ENCODE measurements around the gene ZMPSTE24. TPM values are rescaled to one million over a fixed set of nuclear protein-coding genes. Genes with fewer than 3 reads are reported as not detected.

Gene ZMPSTE24
- total RNA-seq, 2 donors from 2014 or later = 32.7 to 36.8 TPM

DNA sequence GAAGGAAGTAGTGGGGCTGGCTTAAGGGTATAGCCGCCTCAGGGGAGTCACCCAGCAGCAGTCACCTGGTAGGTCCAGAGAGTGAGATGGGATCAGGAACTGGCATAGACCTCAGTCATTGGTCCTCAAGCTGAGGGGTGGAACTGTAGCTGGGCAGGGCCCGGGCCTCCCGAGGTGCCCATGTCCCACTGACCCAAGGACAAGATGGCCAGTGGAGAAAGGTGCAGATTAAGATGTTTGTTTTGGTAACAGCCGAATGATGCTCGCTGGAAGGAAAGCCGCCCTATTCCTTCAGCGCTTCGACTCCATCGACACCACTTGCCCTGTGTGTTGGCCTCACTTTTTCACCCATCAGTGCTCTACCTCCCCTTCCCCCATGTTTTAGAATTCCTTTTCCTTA, 42.6 kb downstream of the ZMPSTE24 start:
- H3K4me3 Mint-ChIP-seq = no peak overlapping the region
- H3K4me1 Mint-ChIP-seq (ENCODE audit: low read depth) = no peaks in the 10 kb centered on the region
- ATAC-seq (replicated peaks in 1 of 2) (no peak), DNase-seq (no peak)
- H3K36me3 Mint-ChIP-seq (ENCODE audit: insufficient read depth in 2 of 2) = no peaks in the 10 kb centered on the region
- H3K9me3 Mint-ChIP-seq = no peaks in the 10 kb centered on the region
- H3K27ac Mint-ChIP-seq = no peak overlapping the region
- H3K27me3 Mint-ChIP-seq (ENCODE audit: low read depth) = no peaks in the 10 kb centered on the region

GRCh38 chr1:40301066-40301465, 43.0 kb downstream of the ZMPSTE24 start:
- no peaks in the 10 kb centered on the region for H3K36me3 Mint-ChIP-seq (ENCODE audit: insufficient read depth in 2 of 2)
- no peaks in the 10 kb centered on the region for H3K4me1 Mint-ChIP-seq (ENCODE audit: low read depth)
- H3K9me3 Mint-ChIP-seq = no peaks in the 10 kb centered on the region
- ATAC-seq (replicated peaks in 1 of 2) = no peak
- H3K27ac Mint-ChIP-seq = no peak overlapping the region
- no peak overlapping the region for H3K4me3 Mint-ChIP-seq
- DNase-seq = no peak
- H3K27me3 Mint-ChIP-seq (ENCODE audit: low read depth) = no peaks in the 10 kb centered on the region

GRCh38 chr1:40301541-40302299, 43.7 kb downstream of the ZMPSTE24 start:
- no peak overlapping the region for H3K27ac Mint-ChIP-seq

GRCh38 chr1:40302475-40302874, 44.4 kb downstream of the ZMPSTE24 start:
- Mint-ChIP-seq H3K9me3 (no peaks in the 10 kb centered on the region), H3K36me3 (ENCODE audit: insufficient read depth in 2 of 2) (no peaks in the 10 kb centered on the region), H3K4me1 (ENCODE audit: low read depth) (no peaks in the 10 kb centered on the region), H3K27ac (no peak overlapping the region), H3K4me3 (no peak overlapping the region), H3K27me3 (ENCODE audit: low read depth) (no peaks in the 10 kb centered on the region)
- no peak for ATAC-seq (replicated peaks in 1 of 2)
- DNase-seq = no peak

More at GRCh38 chr1:40301541-40302299, 43.7 kb downstream of the ZMPSTE24 start:
- H3K4me1 Mint-ChIP-seq (ENCODE audit: low read depth) = no peaks in the 10 kb centered on the region
- ATAC-seq (replicated peaks in 1 of 2) = no peak
- H3K9me3 Mint-ChIP-seq = no peaks in the 10 kb centered on the region
- no peaks in the 10 kb centered on the region for H3K27me3 Mint-ChIP-seq (ENCODE audit: low read depth)
- no peak for DNase-seq
- H3K36me3 Mint-ChIP-seq (ENCODE audit: insufficient read depth in 2 of 2) = no peaks in the 10 kb centered on the region
- no peak overlapping the region for H3K4me3 Mint-ChIP-seq

GRCh38 chr1:40303051-40303771, 45.2 kb downstream of the ZMPSTE24 start:
- H3K4me3 Mint-ChIP-seq = no peak overlapping the region
- no peak for ATAC-seq (replicated peaks in 1 of 2)
- no peaks in the 10 kb centered on the region for H3K9me3 Mint-ChIP-seq
- H3K27me3 Mint-ChIP-seq (ENCODE audit: low read depth) = no peaks in the 10 kb centered on the region
- H3K36me3 Mint-ChIP-seq (ENCODE audit: insufficient read depth in 2 of 2) = no peaks in the 10 kb centered on the region
- no peaks in the 10 kb centered on the region for H3K4me1 Mint-ChIP-seq (ENCODE audit: low read depth)
- DNase-seq = no peak
- no peak overlapping the region for H3K27ac Mint-ChIP-seq

GRCh38 chr1:40303790-40304189, 45.8 kb downstream of the ZMPSTE24 start:
- H3K4me1 Mint-ChIP-seq (ENCODE audit: low read depth) = no peaks in the 10 kb centered on the region
- no peaks in the 10 kb centered on the region for H3K36me3 Mint-ChIP-seq (ENCODE audit: insufficient read depth in 2 of 2)
- DNase-seq = no peak
- H3K4me3 Mint-ChIP-seq = no peak overlapping the region
- ATAC-seq (replicated peaks in 1 of 2) = no peak
- H3K9me3 Mint-ChIP-seq = no peaks in the 10 kb centered on the region
- no peak overlapping the region for H3K27ac Mint-ChIP-seq
- H3K27me3 Mint-ChIP-seq (ENCODE audit: low read depth) = no peaks in the 10 kb centered on the region

GRCh38 chr1:40305451-40305850, 47.4 kb downstream of the ZMPSTE24 start:
- Mint-ChIP-seq H3K27ac (no peak overlapping the region), H3K9me3 (no peaks in the 10 kb centered on the region), H3K27me3 (ENCODE audit: low read depth) (no peaks in the 10 kb centered on the region), H3K36me3 (ENCODE audit: insufficient read depth in 2 of 2) (no peaks in the 10 kb centered on the region), H3K4me3 (no peak overlapping the region), H3K4me1 (ENCODE audit: low read depth) (no peaks in the 10 kb centered on the region)
- peak in 1 of 2 donors; percentile 25 for DNase-seq
- peak in 1 of 2 donors; percentile 31 for ATAC-seq (replicated peaks in 1 of 2)

- Mint-ChIP-seq H3K9me3 (no peaks in the 10 kb centered on the region), H3K4me3 (no peak overlapping the region), H3K4me1 (ENCODE audit: low read depth) (no peaks in the 10 kb centered on the region), H3K36me3 (ENCODE audit: insufficient read depth in 2 of 2) (no peaks in the 10 kb centered on the region), H3K27me3 (ENCODE audit: low read depth) (no peaks in the 10 kb centered on the region), H3K27ac (no peak overlapping the region)
- DNase-seq (no peak), ATAC-seq (replicated peaks in 1 of 2) (no peak)
Observed at GRCh38 chr1:40305871-40306270, 47.8 kb downstream of the ZMPSTE24 start.

DNA sequence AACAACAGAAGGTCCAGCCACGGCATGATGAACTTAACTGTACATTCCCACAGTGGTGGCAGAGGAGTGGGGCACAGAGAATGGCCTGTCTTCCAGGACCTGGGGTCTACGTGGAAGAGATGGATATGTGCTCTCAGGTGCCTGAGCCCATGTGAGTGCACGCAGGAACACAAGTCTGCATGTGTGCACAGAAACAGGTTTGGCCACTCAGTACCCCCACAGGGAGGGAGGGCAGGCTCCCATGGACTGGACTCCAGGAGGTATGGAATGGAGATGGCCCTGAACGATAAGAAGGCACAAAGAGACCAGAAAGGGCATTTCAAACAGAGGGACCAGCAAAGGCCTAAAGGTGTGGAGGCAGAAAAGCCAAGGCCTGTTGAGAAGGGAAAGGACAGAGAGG, 48.3 kb downstream of the ZMPSTE24 start:
- no peak for DNase-seq
- Mint-ChIP-seq H3K4me1 (ENCODE audit: low read depth) (no peaks in the 10 kb centered on the region), H3K27ac (no peak overlapping the region), H3K36me3 (ENCODE audit: insufficient read depth in 2 of 2) (no peaks in the 10 kb centered on the region), H3K27me3 (ENCODE audit: low read depth) (no peaks in the 10 kb centered on the region), H3K4me3 (no peak overlapping the region), H3K9me3 (no peaks in the 10 kb centered on the region)
- ATAC-seq (replicated peaks in 1 of 2) = no peak

DNA sequence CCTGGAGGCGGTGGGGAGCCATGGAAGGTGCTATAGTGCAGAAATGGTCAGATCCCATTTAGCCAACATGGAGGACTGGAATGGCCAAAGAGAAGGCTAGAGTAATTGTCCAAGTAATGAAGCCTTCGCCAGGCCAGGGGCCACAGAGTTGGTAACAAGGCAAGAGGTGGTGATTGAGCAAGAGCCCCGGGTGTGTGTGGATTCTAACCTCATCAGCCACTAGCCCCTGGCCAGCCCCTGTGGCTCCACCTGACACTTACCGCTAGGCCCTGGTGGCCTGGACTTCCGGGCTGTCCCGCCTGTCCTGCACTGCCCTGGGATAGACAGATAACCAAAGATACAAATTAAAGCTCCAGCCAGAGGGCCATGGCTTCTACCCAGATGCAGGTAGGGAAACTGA, 49.1 kb downstream of the ZMPSTE24 start:
- DNase-seq (no peak), ATAC-seq (replicated peaks in 1 of 2) (no peak)
- H3K27me3 Mint-ChIP-seq (ENCODE audit: low read depth) = no peaks in the 10 kb centered on the region
- H3K4me1 Mint-ChIP-seq (ENCODE audit: low read depth) = peaks cover 8% of the 10 kb centered on the region
- H3K36me3 Mint-ChIP-seq (ENCODE audit: insufficient read depth in 2 of 2) = no peaks in the 10 kb centered on the region
- no peaks in the 10 kb centered on the region for H3K9me3 Mint-ChIP-seq
- H3K27ac Mint-ChIP-seq = no peak overlapping the region
- no peak overlapping the region for H3K4me3 Mint-ChIP-seq

DNA sequence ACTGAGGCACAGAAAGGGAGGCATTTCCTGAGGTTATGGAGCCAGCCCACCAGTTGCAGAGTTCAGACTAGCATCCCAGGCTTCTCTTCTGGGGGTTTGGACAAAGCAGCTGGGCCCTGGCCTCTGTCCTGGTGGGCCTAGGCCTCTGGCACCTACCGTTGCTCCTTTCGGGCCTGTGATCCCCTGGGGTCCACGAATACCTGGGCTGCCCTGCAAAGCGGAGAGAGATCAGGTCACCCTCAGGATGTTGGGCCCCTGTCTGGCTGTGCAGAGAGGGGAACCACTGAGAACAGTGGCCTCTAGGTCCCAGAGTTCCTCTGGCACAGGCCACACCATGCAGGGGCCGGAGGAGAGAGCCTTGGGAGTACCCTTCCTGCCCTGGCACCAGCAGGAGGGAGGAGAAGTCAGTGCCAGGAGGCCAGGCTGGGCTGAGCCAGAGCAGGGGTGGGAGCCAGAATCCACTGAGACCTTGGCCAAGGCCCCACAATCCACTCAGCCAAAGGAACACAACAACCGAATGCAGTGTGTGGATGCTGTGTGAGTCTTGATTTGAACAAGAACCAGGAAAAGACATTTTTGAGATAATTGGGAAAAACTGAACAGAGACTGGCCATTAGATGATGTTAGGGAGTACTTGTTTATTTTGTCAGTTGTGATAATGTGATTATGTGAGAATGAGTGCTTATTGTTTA, 50.1 kb downstream of the ZMPSTE24 start:
- DNase-seq = no peak
- H3K4me1 Mint-ChIP-seq (ENCODE audit: low read depth) = peaks cover 18% of the 10 kb centered on the region
- H3K27me3 Mint-ChIP-seq (ENCODE audit: low read depth) = no peaks in the 10 kb centered on the region
- no peaks in the 10 kb centered on the region for H3K9me3 Mint-ChIP-seq
- no peak for ATAC-seq (replicated peaks in 1 of 2)
- no peak overlapping the region for H3K27ac Mint-ChIP-seq
- H3K4me3 Mint-ChIP-seq = no peak overlapping the region
- no peaks in the 10 kb centered on the region for H3K36me3 Mint-ChIP-seq (ENCODE audit: insufficient read depth in 2 of 2)

DNA sequence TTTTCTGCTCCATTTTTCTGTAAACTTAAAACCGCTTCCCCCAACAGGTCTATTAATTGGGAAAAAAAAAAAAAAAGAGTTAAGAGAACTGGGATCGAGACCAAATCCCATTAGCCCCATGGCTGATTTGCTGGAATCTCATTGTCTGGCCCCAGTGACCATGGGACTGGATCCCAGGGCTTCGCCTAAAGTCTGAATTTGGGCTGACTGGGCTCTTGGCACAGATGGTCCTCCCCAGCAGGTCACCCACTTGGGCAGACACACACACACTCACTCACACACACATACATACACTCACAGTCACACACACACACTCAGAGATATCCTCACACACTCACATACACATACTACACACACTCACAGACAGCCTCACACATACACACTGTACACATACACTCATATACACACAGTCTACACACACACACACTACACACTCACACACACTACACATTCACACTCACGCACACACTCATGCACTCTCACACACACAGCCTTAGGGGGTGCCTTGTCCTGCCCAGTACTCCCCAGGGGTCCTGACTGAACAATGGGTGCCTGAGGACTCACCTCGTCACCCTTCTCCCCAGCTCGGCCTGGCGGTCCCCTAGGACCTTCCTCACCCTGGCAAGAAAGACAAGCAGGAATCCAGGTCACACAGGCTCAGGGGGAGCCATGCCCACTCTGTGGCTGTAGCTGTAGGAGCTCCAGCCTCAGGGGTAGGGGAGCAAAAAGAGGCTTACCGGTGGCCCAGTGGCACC, 51.5 kb downstream of the ZMPSTE24 start:
- H3K36me3 Mint-ChIP-seq (ENCODE audit: insufficient read depth in 2 of 2) = no peaks in the 10 kb centered on the region
- ATAC-seq (replicated peaks in 1 of 2) (no peak), DNase-seq (no peak)
- H3K4me1 Mint-ChIP-seq (ENCODE audit: low read depth) = peaks cover 32% of the 10 kb centered on the region
- H3K27me3 Mint-ChIP-seq (ENCODE audit: low read depth) = no peaks in the 10 kb centered on the region
- no peaks in the 10 kb centered on the region for H3K9me3 Mint-ChIP-seq
- no peak overlapping the region for H3K27ac Mint-ChIP-seq
- no peak overlapping the region for H3K4me3 Mint-ChIP-seq

DNA sequence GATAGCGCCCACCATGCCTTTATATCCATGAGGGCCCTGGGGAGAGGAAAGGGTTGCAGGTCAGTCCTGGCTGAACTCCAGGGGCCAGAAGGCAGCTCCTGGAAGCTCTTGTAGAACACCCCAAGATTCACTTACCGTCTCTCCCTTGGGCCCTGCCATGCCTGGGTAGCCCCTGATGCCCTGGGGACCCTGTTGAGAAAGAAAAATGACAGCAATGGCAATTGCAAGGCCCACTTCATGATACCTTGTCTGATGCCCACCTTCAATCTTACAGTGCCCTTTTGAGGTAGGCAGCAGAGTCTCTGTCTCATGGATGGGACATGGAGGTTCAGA, 52.1 kb downstream of the ZMPSTE24 start:
- no peak for ATAC-seq (replicated peaks in 1 of 2)
- no peak overlapping the region for H3K27ac Mint-ChIP-seq
- H3K27me3 Mint-ChIP-seq (ENCODE audit: low read depth) = no peaks in the 10 kb centered on the region

More for the DNA sequence above, 52.1 kb downstream of the ZMPSTE24 start:
- no peak for DNase-seq
- Mint-ChIP-seq H3K4me3 (no peak overlapping the region), H3K4me1 (ENCODE audit: low read depth) (peaks cover 37% of the 10 kb centered on the region), H3K9me3 (no peaks in the 10 kb centered on the region), H3K36me3 (ENCODE audit: insufficient read depth in 2 of 2) (no peaks in the 10 kb centered on the region)

Measured in activated T-cell treated with anti-CD3 and anti-CD28 coated beads, Interleukin-2, amount 50 U/mL, for 72 hours (primary cell).